H1 (cell line): ENCODE results near the gene TUBD1. TPM values are rescaled to one million over a fixed set of nuclear protein-coding genes. Genes with fewer than 3 reads are reported as not detected.

ENCODE experiments used
- CTCF ChIA-PET: fragments of 300-600 bp; sonication (Branson Sonifier 250); formaldehyde crosslinking; loops from one replicate; lab custom pipeline; 2021; ENCODE audit not compliant: partially characterized antibody; lab: Charles Lee
- POLR2A ChIA-PET: fragments of 300-600 bp; sonication (Branson Sonifier 250); formaldehyde crosslinking; loops from one replicate; lab custom pipeline; 2021; ENCODE audit warnings: inconsistent platforms; ENCODE audit not compliant: partially characterized antibody; lab: Charles Lee
- DNase-seq, 2 experiments: peaks; one replicate each; pipeline versions ENCODE4 v3.0.0 to v3.0.0-alpha.2; 2010 to 2022; ENCODE audit warnings: low spot score in 2 of 2, low read depth in 1 of 2, mixed read lengths in 1 of 2
- FAIRE-seq: peaks from 2 replicates; lab custom pipeline; 2011; peaks lifted over from hg19 to GRCh38; lab: Jason Lieb, UNC
- H2AFZ ChIP-seq: 2 replicates; pipeline ENCODE4 v1.8.1; 2012; ENCODE audit warnings: low read length, inconsistent platforms
- H2AK5ac ChIP-seq: 2 replicates; pipeline ENCODE4 v1.6.1; 2013; ENCODE audit warnings: low read depth, low read length
- H2BK120ac ChIP-seq: replicated peaks from 2 replicates; pipeline ENCODE3; 2013; ENCODE audit warnings: low read depth, low read length, inconsistent platforms
- H2BK12ac ChIP-seq: 2 replicates; pipeline ENCODE4 v1.6.1; 2013; ENCODE audit warnings: low read depth, low read length
- H2BK15ac ChIP-seq: 2 replicates; pipeline ENCODE4 v1.6.1; 2013; ENCODE audit warnings: low read length
- H2BK20ac ChIP-seq: 2 replicates; pipeline ENCODE4 v1.6.1; 2013; ENCODE audit warnings: low read length
- H2BK5ac ChIP-seq: 2 replicates; pipeline ENCODE4 v1.6.1; 2013; ENCODE audit warnings: low read depth, low read length
- H3K14ac ChIP-seq: 2 replicates; pipeline ENCODE4 v1.6.1; 2013; ENCODE audit warnings: inconsistent platforms; ENCODE audit not compliant: insufficient read length
- H3K18ac ChIP-seq: 2 replicates; pipeline ENCODE4 v1.6.1; 2013; ENCODE audit warnings: low read length; ENCODE audit errors: extremely low read depth
- H3K23ac ChIP-seq: 2 replicates; pipeline ENCODE4 v1.6.1; 2013; ENCODE audit warnings: inconsistent platforms; ENCODE audit not compliant: insufficient read length
- H3K23me2 ChIP-seq: 2 replicates; pipeline ENCODE4 v1.6.1; 2013; ENCODE audit warnings: low read depth, low read length
- H3K27ac ChIP-seq: 2 replicates; pipeline ENCODE4 v1.6.1; 2011; ENCODE audit warnings: low read depth, low read length, inconsistent platforms
- H3K27me3 ChIP-seq, 4 experiments: replicated peaks in 1 of 4; 1 replicate in 1 of 4; 2 replicates in 3 of 4; pipeline versions ENCODE4 v1.6.1 to v1.8.1; 2011 to 2013; ENCODE audit warnings: low read length in 3 of 4, mild to moderate bottlenecking in 3 of 4, inconsistent platforms in 2 of 4, mixed read lengths in 2 of 4, moderate library complexity in 1 of 4; ENCODE audit not compliant: control insufficient read depth in 3 of 4, insufficient read depth in 3 of 4; ENCODE audit errors: extremely low read depth in 1 of 4
- H3K36me3 ChIP-seq, 4 experiments: 2 replicates each; pipeline versions ENCODE4 v1.6.1 to v1.8.1; 2011 to 2013; ENCODE audit warnings: mild to moderate bottlenecking in 4 of 4, low read length in 3 of 4, moderate library complexity in 2 of 4, control low read depth in 1 of 4, inconsistent platforms in 1 of 4; ENCODE audit not compliant: insufficient read depth in 4 of 4, control insufficient read depth in 2 of 4
- H3K4ac ChIP-seq: replicated peaks from 2 replicates; pipeline ENCODE3; 2013; ENCODE audit warnings: low read length, low read depth, mixed read lengths, inconsistent platforms; ENCODE audit not compliant: insufficient read length
- H3K4me1 ChIP-seq, 4 experiments: replicated peaks in 1 of 4; 1 replicate in 1 of 4; 2 replicates in 3 of 4; pipeline versions ENCODE4 v1.6.1 to v1.8.1; 2011 to 2013; ENCODE audit warnings: low read length in 3 of 4, inconsistent platforms in 2 of 4, mixed read lengths in 1 of 4; ENCODE audit not compliant: insufficient read depth in 4 of 4, control insufficient read depth in 3 of 4
- H3K4me2 ChIP-seq, 2 experiments: 2 replicates each; pipeline versions ENCODE4 v1.6.1 to v1.8.1; 2011 to 2013; ENCODE audit warnings: low read depth in 2 of 2, low read length in 2 of 2, control low read depth in 1 of 2, inconsistent platforms in 1 of 2, mild to moderate bottlenecking in 1 of 2; ENCODE audit not compliant: insufficient read depth in 1 of 2
- H3K4me3 ChIP-seq, 4 experiments: fragments of 200-600, 300-600 bp in 1 of 4; sonication (generic), shearing (Covaris generic), sonication (Bioruptor Twin) in 1 of 4; 2 replicates each; pipeline versions ENCODE4 v1.5.1 to v1.8.1; 2011 to 2016; ENCODE audit warnings: low read length in 4 of 4, low read depth in 3 of 4, control low read depth in 2 of 4, inconsistent platforms in 2 of 4, mild to moderate bottlenecking in 2 of 4, mixed read lengths in 1 of 4, moderate library complexity in 1 of 4; ENCODE audit not compliant: insufficient read depth in 2 of 4; ENCODE audit errors: extremely low read depth in 1 of 4
- H3K56ac ChIP-seq: replicated peaks from 2 replicates; pipeline ENCODE3; 2013; ENCODE audit warnings: low read depth, mild to moderate bottlenecking, mixed read lengths, low read length, inconsistent platforms; ENCODE audit not compliant: insufficient read length
- H3K79me1 ChIP-seq: 2 replicates; pipeline ENCODE4 v1.6.1; 2013; ENCODE audit warnings: low read depth, low read length, control low read depth
- H3K79me2 ChIP-seq, 2 experiments: 2 replicates each; pipeline versions ENCODE4 v1.6.1 to v1.8.1; 2012 to 2013; ENCODE audit warnings: low read length in 2 of 2, mild to moderate bottlenecking in 2 of 2, inconsistent platforms in 1 of 2; ENCODE audit not compliant: insufficient read depth in 2 of 2, control insufficient read depth in 1 of 2
- H3K9ac ChIP-seq, 4 experiments: replicated peaks in 1 of 4; 1 replicate in 1 of 4; 2 replicates in 3 of 4; pipeline versions ENCODE4 v1.6.1 to v1.8.1; 2011 to 2013; ENCODE audit warnings: low read depth in 3 of 4, low read length in 3 of 4, control low read depth in 2 of 4, mild to moderate bottlenecking in 2 of 4, moderate library complexity in 2 of 4, inconsistent platforms in 1 of 4; ENCODE audit errors: extremely low read depth in 1 of 4
- H3K9me3 ChIP-seq, 2 experiments: 2 replicates each; pipeline versions ENCODE4 v1.6.1 to v1.8.1; 2012 to 2013; ENCODE audit warnings: mild to moderate bottlenecking in 2 of 2, moderate library complexity in 2 of 2, control low read depth in 1 of 2, inconsistent platforms in 1 of 2, low read depth in 1 of 2, low read length in 1 of 2, mixed read lengths in 1 of 2; ENCODE audit not compliant: insufficient read depth in 2 of 2
- H4K20me1 ChIP-seq, 2 experiments: replicated peaks in 1 of 2; 2 replicates each; pipeline versions ENCODE3 to v1.8.1; 2011 to 2013; ENCODE audit warnings: inconsistent platforms in 2 of 2, low read length in 2 of 2, mild to moderate bottlenecking in 1 of 2; ENCODE audit not compliant: insufficient read depth in 2 of 2, control insufficient read depth in 1 of 2
- H4K5ac ChIP-seq: 2 replicates; pipeline ENCODE4 v1.6.1; 2013; ENCODE audit warnings: low read length, low read depth, mixed read lengths, inconsistent platforms; ENCODE audit not compliant: insufficient read length
- H4K8ac ChIP-seq: 2 replicates; pipeline ENCODE4 v1.8.0; 2013; ENCODE audit warnings: mild to moderate bottlenecking, moderate library complexity, low read length, inconsistent platforms; ENCODE audit not compliant: insufficient read depth; ENCODE audit errors: extremely low read depth
- H4K91ac ChIP-seq: replicated peaks from 2 replicates; pipeline ENCODE3; 2013; ENCODE audit warnings: low read length, mixed read lengths, inconsistent platforms; ENCODE audit not compliant: insufficient read length
- ATF3 ChIP-seq: IDR thresholded peaks from 2 replicates; pipeline ENCODE4 v1.6.1; 2011; ENCODE audit warnings: low read depth, mild to moderate bottlenecking, low read length; ENCODE audit not compliant: insufficient read depth
- CTBP2 ChIP-seq: IDR thresholded peaks from 2 replicates; pipeline ENCODE4 v1.7.0; 2011; ENCODE audit warnings: borderline replicate concordance, mild to moderate bottlenecking, moderate library complexity, mixed read lengths, low read length; ENCODE audit not compliant: insufficient read depth, insufficient read length
- EGR1 ChIP-seq: IDR thresholded peaks from 2 replicates; pipeline ENCODE4 v1.6.1; 2011; ENCODE audit warnings: low read depth, low read length, borderline replicate concordance
- HDAC2 ChIP-seq, 2 experiments: fragments of 300-600 bp in 1 of 2; sonication (generic) in 1 of 2; IDR thresholded peaks; 2 replicates each; pipeline ENCODE4 v1.6.1; 2011 to 2012; ENCODE audit warnings: low read depth in 2 of 2, low read length in 2 of 2, mild to moderate bottlenecking in 2 of 2, moderate library complexity in 2 of 2, borderline replicate concordance in 1 of 2, inconsistent platforms in 1 of 2
- NRF1 ChIP-seq: IDR thresholded peaks from 2 replicates; pipeline ENCODE4 v1.6.1; 2011; ENCODE audit warnings: mild to moderate bottlenecking, low read depth, low read length, improper control_type of control experiment
- RBBP5 ChIP-seq: IDR thresholded peaks from 2 replicates; pipeline ENCODE4 v1.7.1; 2012; ENCODE audit warnings: low read depth, mild to moderate bottlenecking, inconsistent platforms, low read length, moderate library complexity, borderline replicate concordance
- SIN3A ChIP-seq, 2 experiments: IDR thresholded peaks in 1 of 2; conservative IDR thresholded peaks in 1 of 2; 2 replicates each; pipeline ENCODE4 v1.6.1; 2011 to 2012; ENCODE audit warnings: low read length in 2 of 2, improper control_type of control experiment in 1 of 2, low read depth in 1 of 2, mild to moderate bottlenecking in 1 of 2
- SIRT6 ChIP-seq: IDR thresholded peaks from one replicate; pipeline ENCODE4 v1.7.1; 2012; ENCODE audit warnings: low read length, inconsistent platforms
- SP2 ChIP-seq: IDR thresholded peaks from 2 replicates; pipeline ENCODE4 v1.6.1; 2012; ENCODE audit warnings: mild to moderate bottlenecking, low read length, inconsistent platforms
- SP4 ChIP-seq: IDR thresholded peaks from 2 replicates; pipeline ENCODE4 v1.6.1; 2012; ENCODE audit warnings: low read length, inconsistent platforms
- SUZ12 ChIP-seq: fragments of 200-600 bp; sonication (generic); IDR thresholded peaks from 2 replicates; pipeline ENCODE4 v1.6.1; 2012; ENCODE audit warnings: mild to moderate bottlenecking, inconsistent platforms, low read length, moderate library complexity, mixed read lengths
- TAF7 ChIP-seq: optimal IDR thresholded peaks from 2 replicates; pipeline ENCODE3; 2011; ENCODE audit warnings: low read depth, mild to moderate bottlenecking, inconsistent platforms, low read length, moderate library complexity, borderline replicate concordance
- TBP ChIP-seq: IDR thresholded peaks from 2 replicates; pipeline ENCODE4 v1.6.1; 2011; ENCODE audit warnings: low read depth, low read length, improper control_type of control experiment
- WGBS, 2 experiments: shearing (Covaris generic) in 1 of 2; methylation state at CpG; one replicate each; pipeline versions ENCODE4 v1.1.6 to v1.1.7; 2013 to 2015; ENCODE audit warnings: low lambda C conversion rate in 2 of 2, mixed read lengths in 2 of 2, inconsistent platforms in 1 of 2, low coverage in 1 of 2, missing lambda C conversion rate in 1 of 2; ENCODE audit not compliant: insufficient replicate concordance in 2 of 2, insufficient coverage in 1 of 2, insufficient read length in 1 of 2; ENCODE audit errors: extremely low coverage in 1 of 2, missing lambda C conversion rate in 1 of 2; 5-methylcytosine and 5-hydroxymethylcytosine counted together
- polyA plus RNA-seq, 7 experiments: library from polyadenylated mRNA; depleted of rRNA in 3 of 7; stranded (reverse) in 5 of 7; unstranded in 2 of 7; fragments of >200 nt in 5 of 7; fragments of 200-250 nt in 2 of 7; gene quantifications; 1 replicate in 5 of 7; 2 replicates in 1 of 7; 4 replicates in 1 of 7; pipeline versions ENCODE4 v1.2.1 to v1.2.3, GENCODE V29; 2011 to 2013; ENCODE audit warnings: missing spikeins in 2 of 7, mixed read lengths in 2 of 7
- total RNA-seq: library from RNA; stranded (reverse); fragmentation: NEBNext Ultra II Directional; extraction: Animal tissue kit (Norgen Biotek cat#: 25700); gene quantifications from 2 replicates; pipeline ENCODE4 v1.2.1, GENCODE V29; 2021

TUBD1 gene
- total and polyA plus RNA-seq, 2 of the 8 experiments (the other 6 are each of a cell fraction or from before 2014, with no cell fraction given), result 9.1 to 17.5 TPM

- WGBS, 2 experiments, result 100% methylated on average over 3 of the region's 3 CpGs; no CpG with 5 or more reads in 1 of the 2 experiments
- H3K14ac ChIP-seq, result no peak overlapping the region
- no peak overlapping the region for H2BK15ac ChIP-seq
- no peak overlapping the region for H3K4me2 ChIP-seq
- no peak overlapping the region for H3K4ac ChIP-seq
- no peak overlapping the region for H2BK5ac ChIP-seq
- no peak overlapping the region for H3K56ac ChIP-seq
- DNase-seq, result no peak
- no peaks in the 10 kb centered on the region for H3K23me2 ChIP-seq
- H3K9ac ChIP-seq, result no peak overlapping the region
- H3K23ac ChIP-seq, result no peak overlapping the region
- H2AK5ac ChIP-seq, result no peak overlapping the region
- H3K79me1 ChIP-seq, result no peaks in the 10 kb centered on the region
- no peaks in the 10 kb centered on the region for H3K27me3 ChIP-seq
- H3K18ac ChIP-seq, result no peak overlapping the region
- no peak overlapping the region for H4K8ac ChIP-seq
- no peaks in the 10 kb centered on the region for H4K20me1 ChIP-seq
- H2BK12ac ChIP-seq, result no peak overlapping the region
- no peaks in the 10 kb centered on the region for H3K79me2 ChIP-seq
- no peaks in the 10 kb centered on the region for H3K4me1 ChIP-seq
- no peaks in the 10 kb centered on the region for H3K9me3 ChIP-seq
- ChIA-PET CTCF (interaction anchor here (1.2 kb wide), 1 partner anchor 51 kb away, joined by 3 read pairs; no protein-coding TSS in a partner anchor), POLR2A (interaction anchor here (0.7 to 1.4 kb wide), 2 partner anchors 22 to 725 kb away, joined by 3 read pairs; no protein-coding TSS in a partner anchor)
- no peak for FAIRE-seq
- no peak overlapping the region for H3K27ac ChIP-seq
- no peak overlapping the region for H4K91ac ChIP-seq
- H2BK20ac ChIP-seq, result no peak overlapping the region
- H2BK120ac ChIP-seq, result no peak overlapping the region
- no peak overlapping the region for H4K5ac ChIP-seq
- H3K4me3 ChIP-seq, result no peak overlapping the region
- no peak overlapping the region for H2AFZ ChIP-seq
- peaks cover 0 to 26% (median 12%) of the 10 kb centered on the region in 4 experiments; a peak in 5 of 8 replicates for H3K36me3 ChIP-seq
- TF ChIP-seq TBP (no peak), RBBP5 (no peak), HDAC2 (IDR thresholded peaks at IDR 0.05; ENCODE audit: borderline replicate concordance in 1 of 2, low read depth in 2 of 2, low read length in 2 of 2) (no peak), NRF1 (no peak), SP4 (no peak), EGR1 (no peak), ATF3 (no peak), SIRT6 (no peak), SIN3A (conservative IDR thresholded peaks at IDR 0.05 in 1 of 2, IDR thresholded peaks at IDR 0.05 in 1 of 2; ENCODE audit: low read depth in 1 of 2, low read length in 2 of 2) (no peak), CTBP2 (no peak), SP2 (no peak), TAF7 (no peak), SUZ12 (no peak)
These were observed 29.1 kb downstream of the TUBD1 start for GRCh38 chr17:59863616-59864015.
